GM12878 (cell line): ENCODE data around the gene ESR2. TPM values are rescaled to one million over a fixed set of nuclear protein-coding genes. Genes with fewer than 3 reads are reported as not detected.

Experiments used
- ATAC-seq: fragments of 200-7000 bp; cut with Tn5 transposase; 3 replicates; pipeline ENCODE4 v1.9.1; 2020; ENCODE audit warnings: mild to moderate bottlenecking, moderate library complexity
- BruUV-seq: library from RNA; stranded (reverse); fragments of 400-500 nt; replicated peaks from 2 replicates; lab custom pipeline; 2021; lab: Mats Ljungman, UMichigan
- CTCF ChIA-PET: fragments of 300-600 bp; sonication (Branson Sonifier 250); formaldehyde crosslinking; extraction: SDS; loops from one replicate; lab custom pipeline; 2021; ENCODE audit warnings: inconsistent platforms; lab: Yijun Ruan, JAX
- POLR2A ChIA-PET: fragments of 350-600 bp; formaldehyde crosslinking; extraction: SDS; loops from one replicate; lab custom pipeline; 2021; ENCODE audit warnings: inconsistent platforms; lab: Charles Lee
- RAD21 ChIA-PET: fragments of 300-600 bp; sonication (Branson Sonifier 250); formaldehyde crosslinking; loops from one replicate; lab custom pipeline; 2023; ENCODE audit warnings: antibody characterized with exemption; ENCODE audit not compliant: unreplicated experiment; lab: Charles Lee
- SMC1A ChIA-PET: fragments of 300-600 bp; sonication (Branson Sonifier 250); formaldehyde crosslinking; loops from one replicate; lab custom pipeline; 2023; ENCODE audit not compliant: unreplicated experiment, uncharacterized antibody; lab: Charles Lee
- DNase-seq: peaks from one replicate; pipeline ENCODE4 v3.0.0-alpha.2; 2011; ENCODE audit warnings: low read depth, low spot score
- FAIRE-seq: peaks from 3 replicates; lab custom pipeline; 2011; peaks lifted over from hg19 to GRCh38; lab: Jason Lieb, UNC
- H2AFZ ChIP-seq: 2 replicates; pipeline ENCODE4 v1.6.0; 2011; ENCODE audit warnings: low read depth, low read length, control low read depth; ENCODE audit not compliant: control insufficient read depth
- H3K27ac ChIP-seq: 2 replicates; pipeline ENCODE4 v1.5.1; 2011; ENCODE audit warnings: control low read depth; ENCODE audit not compliant: control insufficient read depth, insufficient read depth
- H3K27me3 ChIP-seq, 2 experiments: replicated peaks in 1 of 2; 2 replicates each; pipeline versions ENCODE4 v1.6.0 to v1.6.1; 2011; ENCODE audit warnings: low read length in 1 of 2; ENCODE audit not compliant: control insufficient read depth in 2 of 2, insufficient read depth in 2 of 2
- H3K36me3 ChIP-seq, 2 experiments: 2 replicates each; pipeline ENCODE4 v1.5.1; 2011; ENCODE audit warnings: low read length in 1 of 2; ENCODE audit not compliant: control insufficient read depth in 2 of 2, insufficient read depth in 2 of 2
- H3K4me1 ChIP-seq: 2 replicates; pipeline ENCODE4 v1.6.1; 2011; ENCODE audit warnings: mild to moderate bottlenecking, low read length, moderate library complexity, mixed read lengths; ENCODE audit not compliant: control insufficient read depth, insufficient read depth
- H3K4me2 ChIP-seq: 2 replicates; pipeline ENCODE4 v1.6.0; 2011; ENCODE audit warnings: control low read depth; ENCODE audit not compliant: control insufficient read depth, insufficient read depth
- H3K4me3 ChIP-seq: fragments of 200-600 bp; sonication (generic); 2 replicates; pipeline ENCODE4 v1.5.1; 2016
- H3K79me2 ChIP-seq: 2 replicates; pipeline ENCODE4 v1.6.0; 2011; ENCODE audit warnings: low read length; ENCODE audit not compliant: control insufficient read depth, insufficient read depth
- H3K9ac ChIP-seq: 2 replicates; pipeline ENCODE4 v1.8.0; 2011; ENCODE audit warnings: low read length, control low read depth, mixed read lengths; ENCODE audit not compliant: control insufficient read depth, insufficient read depth
- H3K9me3 ChIP-seq: replicated peaks from 3 replicates; pipeline ENCODE4 v1.5.1; 2011; ENCODE audit warnings: mild to moderate bottlenecking, low read length; ENCODE audit not compliant: control insufficient read depth, insufficient read depth
- H4K20me1 ChIP-seq: 2 replicates; pipeline ENCODE4 v1.6.0; 2011; ENCODE audit not compliant: control insufficient read depth, insufficient read depth
- ATF7 ChIP-seq: fragments of 450-650 bp; IDR thresholded peaks from 2 replicates; pipeline ENCODE4 v1.6.1; 2016; ENCODE audit warnings: low read depth, mild to moderate bottlenecking
- BACH1 ChIP-seq: fragments of 450-650 bp; IDR thresholded peaks from 2 replicates; pipeline ENCODE4 v1.6.1; 2017; ENCODE audit warnings: mild to moderate bottlenecking, borderline replicate concordance
- CBX5 ChIP-seq: sonication (generic); IDR thresholded peaks from 2 replicates; pipeline ENCODE4 v1.6.1; 2016; ENCODE audit warnings: low read depth, moderate library complexity, mild to moderate bottlenecking, inconsistent platforms
- IKZF1 ChIP-seq: fragments of 450-650 bp; conservative IDR thresholded peaks from 2 replicates; pipeline ENCODE4 v1.6.1; 2017; ENCODE audit warnings: antibody characterized with exemption, mild to moderate bottlenecking
- KAT2A ChIP-seq: conservative IDR thresholded peaks from 2 replicates; pipeline ENCODE4 v1.6.1; 2011; ENCODE audit warnings: low read depth, low read length; ENCODE audit not compliant: control insufficient read depth
- KDM1A ChIP-seq: fragments of 200-600 bp; sonication (generic); IDR thresholded peaks from 2 replicates; pipeline ENCODE4 v1.6.1; 2016; ENCODE audit warnings: borderline replicate concordance
- MEF2B ChIP-seq: fragments of 450-650 bp; IDR thresholded peaks from 2 replicates; pipeline ENCODE4 v1.6.1; 2018; ENCODE audit warnings: mild to moderate bottlenecking, moderate library complexity; ENCODE audit not compliant: partially characterized antibody, poor library complexity, severe bottlenecking
- MYC ChIP-seq: IDR thresholded peaks from 2 replicates; pipeline ENCODE4 v1.6.1; 2011; ENCODE audit warnings: mild to moderate bottlenecking, low read length, moderate library complexity, inconsistent platforms; ENCODE audit not compliant: insufficient read depth, insufficient replicate concordance, insufficient read length, severe bottlenecking
- PRDM15 ChIP-seq: fragments of 450-650 bp; formaldehyde crosslinking; IDR thresholded peaks from 2 replicates; pipeline ENCODE4 v1.4.0; 2020; ENCODE audit warnings: mild to moderate bottlenecking, moderate library complexity
- REST ChIP-seq: IDR thresholded peaks from 2 replicates; pipeline ENCODE4 v1.6.1; 2012; ENCODE audit warnings: mild to moderate bottlenecking, low read depth, low read length
- SIX5 ChIP-seq: IDR thresholded peaks from 2 replicates; pipeline ENCODE4 v1.6.1; 2011; ENCODE audit warnings: mild to moderate bottlenecking, low read depth, low read length, moderate library complexity; ENCODE audit not compliant: severe bottlenecking
- STAT3 ChIP-seq: IDR thresholded peaks from 2 replicates; pipeline ENCODE4 v1.6.1; 2011; ENCODE audit warnings: low read depth, low read length, improper control_type of control experiment
- TBL1XR1 ChIP-seq: IDR thresholded peaks from 2 replicates; pipeline ENCODE4 v1.6.1; 2012; ENCODE audit warnings: low read depth, low read length, improper control_type of control experiment
- WRNIP1 ChIP-seq: IDR thresholded peaks from 2 replicates; pipeline ENCODE4 v1.6.1; 2011; ENCODE audit warnings: low read depth, low read length, improper control_type of control experiment, borderline replicate concordance
- ZBED1 ChIP-seq: IDR thresholded peaks from 2 replicates; pipeline ENCODE4 v1.6.1; 2016; ENCODE audit warnings: borderline replicate concordance
- ZNF622 ChIP-seq: fragments of 450-650 bp; IDR thresholded peaks from 2 replicates; pipeline ENCODE4 v1.6.1; 2017; ENCODE audit warnings: mild to moderate bottlenecking, inconsistent platforms
- WGBS: methylation state at CpG from one replicate; pipeline ENCODE4 v1.1.6; 2016; ENCODE audit warnings: low lambda C conversion rate; ENCODE audit not compliant: insufficient replicate concordance, insufficient coverage; ENCODE audit errors: missing lambda C conversion rate; 5-methylcytosine and 5-hydroxymethylcytosine counted together
- in situ Hi-C: fragments of 300-500 bp; cut with MboI; formaldehyde crosslinking; loops from 9 replicates; pipeline ENCODE4 v1.14.3; 2018; ENCODE audit warnings: mixed read lengths
- intact Hi-C: fragments of 100-400 bp; cut with micrococcal nuclease; formaldehyde crosslinking; loops from one replicate; pipeline ENCODE4 v1.14.2; 2022; ENCODE audit not compliant: unreplicated experiment
- polyA plus RNA-seq, 11 experiments: library from polyadenylated mRNA; depleted of rRNA in 4 of 11; unstranded in 6 of 11; stranded (reverse) in 5 of 11; fragments of >200 nt; fragmentation: Nextera tagmentation in 4 of 11; fragmentation: Illumina TruSeq in 1 of 11; extraction: Ambion mirVana in 4 of 11; extraction: Trizol in 1 of 11; gene quantifications; 1 replicate in 1 of 11; 2 replicates in 10 of 11; pipeline versions ENCODE4 v1.2.1 to v1.2.3, GENCODE V29; 2011 to 2016; ENCODE audit warnings: inconsistent platforms in 2 of 11, missing spikeins in 2 of 11, low read depth in 1 of 11
- total RNA-seq, 4 experiments: library from RNA; depleted of rRNA in 3 of 4; stranded (reverse); fragments of >200 nt in 3 of 4; fragmentation: Illumina TruSeq in 1 of 4; extraction: Trizol in 1 of 4; gene quantifications; 2 replicates each; pipeline versions ENCODE4 v1.2.1 to v1.2.3, GENCODE V29; 2013 to 2021

Gene ESR2
- total and polyA plus RNA-seq, 10 of the 15 experiments (the other 5 are each of a cell fraction or from before 2014, with no cell fraction given): 0.29 to 2.6 (median 0.81) TPM

GRCh38 chr14:64281805-64282204 is 12.4 kb downstream of the ESR2 start:
- Histone ChIP-seq H3K4me1 (no peaks in the 10 kb centered on the region), H3K9me3 (no peaks in the 10 kb centered on the region), H3K79me2 (no peaks in the 10 kb centered on the region), H3K36me3 (no peaks in the 10 kb centered on the region), H3K4me3 (no peak overlapping the region), H3K27ac (no peak overlapping the region), H2AFZ (no peak overlapping the region), H3K4me2 (no peak overlapping the region), H3K27me3 (no peaks in the 10 kb centered on the region), H3K9ac (no peak overlapping the region), H4K20me1 (no peaks in the 10 kb centered on the region)
- CTCF ChIA-PET: no interaction called here
- POLR2A ChIA-PET: no interaction called here
- in situ Hi-C loops: no loop called here
- no peak for ATAC-seq
- WGBS: 50% methylated on average over 2 of the region's 2 CpGs
- SMC1A ChIA-PET: interaction anchor here (1.1 kb wide), 1 partner anchor 22 kb away, joined by 3 read pairs; no protein-coding TSS in a partner anchor
- FAIRE-seq: no peak
- no peak for DNase-seq
- RAD21 ChIA-PET: no interaction called here
- intact Hi-C loops: no loop called here
- no TSS peak for BruUV-seq
- TF ChIP-seq STAT3 (no peak), MEF2B (no peak), REST (no peak), SIX5 (no peak), ATF7 (no peak), KDM1A (no peak), ZNF622 (no peak), PRDM15 (no peak), ZBED1 (no peak), MYC (no peak), BACH1 (no peak), IKZF1 (no peak), WRNIP1 (no peak), KAT2A (no peak), CBX5 (no peak), TBL1XR1 (no peak)
